Tibial nerve (tissue), 4 donors: ENCODE data around the gene PRRT1B.

Experiments used
- EP300 ChIP-seq, 2 donors: sonication (generic); formaldehyde crosslinking; IDR thresholded peaks; one replicate each; pipeline ENCODE4 v1.6.1; 2017; ENCODE audit warnings: antibody characterized with exemption in 2 of 2, mild to moderate bottlenecking in 1 of 2
- TF ChIP-seq, protein P1 (sequence below), 5 experiments: fragments of 200-600 bp in 3 of 5; fragments of 450-650 bp in 2 of 5; sonication (generic) in 3 of 5; IDR thresholded peaks; one replicate each; pipeline ENCODE4 v1.5.1; 2016 to 2019; ENCODE audit warnings: antibody characterized with exemption in 5 of 5, mild to moderate bottlenecking in 3 of 5, moderate library complexity in 2 of 5

DNA sequence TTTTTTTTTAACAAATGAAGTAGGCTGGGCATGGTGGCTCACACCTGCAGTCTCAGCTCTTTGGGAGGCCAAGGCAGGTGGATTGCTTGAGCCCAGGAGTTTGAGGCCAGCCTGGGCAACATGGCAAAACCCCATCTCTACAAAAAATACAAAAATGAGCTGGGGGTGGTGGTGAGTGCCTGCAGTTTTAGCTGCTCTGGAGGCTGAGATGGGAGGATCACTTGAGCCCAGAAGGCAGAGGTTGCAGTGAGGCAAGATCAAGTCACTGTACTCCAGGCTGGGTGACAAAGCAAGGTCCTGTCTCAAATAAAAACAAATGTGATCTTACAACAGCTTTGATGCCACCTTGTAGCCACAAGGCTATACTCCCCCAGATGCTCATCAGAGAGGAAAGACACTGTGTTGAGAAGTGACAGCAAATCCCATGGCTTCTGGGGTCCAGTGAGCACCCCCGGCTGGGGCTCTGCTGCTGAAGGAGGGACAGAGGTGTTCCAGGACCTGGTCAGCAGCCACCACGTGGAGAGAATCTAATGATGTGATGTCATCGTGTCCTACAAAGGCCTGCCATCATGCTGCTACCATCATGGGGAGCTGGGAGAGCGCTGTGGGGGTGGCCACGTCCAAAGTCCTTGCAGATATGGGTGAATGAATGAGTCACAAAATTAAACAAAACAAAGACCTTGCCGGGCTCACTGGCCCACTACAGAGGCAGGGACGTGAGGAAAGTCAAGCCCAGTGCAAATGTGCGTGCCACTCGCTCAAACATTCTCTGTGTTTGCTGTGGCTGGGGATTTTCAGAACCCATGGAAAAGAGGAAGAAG is 60.7 kb downstream of the PRRT1B start:
- no peak for TF ChIP-seq EP300 (IDR thresholded peaks at IDR 0.05)
- TF ChIP-seq, protein P1, sequence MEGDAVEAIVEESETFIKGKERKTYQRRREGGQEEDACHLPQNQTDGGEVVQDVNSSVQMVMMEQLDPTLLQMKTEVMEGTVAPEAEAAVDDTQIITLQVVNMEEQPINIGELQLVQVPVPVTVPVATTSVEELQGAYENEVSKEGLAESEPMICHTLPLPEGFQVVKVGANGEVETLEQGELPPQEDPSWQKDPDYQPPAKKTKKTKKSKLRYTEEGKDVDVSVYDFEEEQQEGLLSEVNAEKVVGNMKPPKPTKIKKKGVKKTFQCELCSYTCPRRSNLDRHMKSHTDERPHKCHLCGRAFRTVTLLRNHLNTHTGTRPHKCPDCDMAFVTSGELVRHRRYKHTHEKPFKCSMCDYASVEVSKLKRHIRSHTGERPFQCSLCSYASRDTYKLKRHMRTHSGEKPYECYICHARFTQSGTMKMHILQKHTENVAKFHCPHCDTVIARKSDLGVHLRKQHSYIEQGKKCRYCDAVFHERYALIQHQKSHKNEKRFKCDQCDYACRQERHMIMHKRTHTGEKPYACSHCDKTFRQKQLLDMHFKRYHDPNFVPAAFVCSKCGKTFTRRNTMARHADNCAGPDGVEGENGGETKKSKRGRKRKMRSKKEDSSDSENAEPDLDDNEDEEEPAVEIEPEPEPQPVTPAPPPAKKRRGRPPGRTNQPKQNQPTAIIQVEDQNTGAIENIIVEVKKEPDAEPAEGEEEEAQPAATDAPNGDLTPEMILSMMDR (IDR thresholded peaks at IDR 0.05): no peak
